ENCODE results near the gene ZBTB34. TPM values are rescaled to one million over a fixed set of nuclear protein-coding genes. Genes with fewer than 3 reads are reported as not detected.

Gene ZBTB34
- total RNA-seq, 1 donor from 2014 or later = 5.9 TPM

DNA sequence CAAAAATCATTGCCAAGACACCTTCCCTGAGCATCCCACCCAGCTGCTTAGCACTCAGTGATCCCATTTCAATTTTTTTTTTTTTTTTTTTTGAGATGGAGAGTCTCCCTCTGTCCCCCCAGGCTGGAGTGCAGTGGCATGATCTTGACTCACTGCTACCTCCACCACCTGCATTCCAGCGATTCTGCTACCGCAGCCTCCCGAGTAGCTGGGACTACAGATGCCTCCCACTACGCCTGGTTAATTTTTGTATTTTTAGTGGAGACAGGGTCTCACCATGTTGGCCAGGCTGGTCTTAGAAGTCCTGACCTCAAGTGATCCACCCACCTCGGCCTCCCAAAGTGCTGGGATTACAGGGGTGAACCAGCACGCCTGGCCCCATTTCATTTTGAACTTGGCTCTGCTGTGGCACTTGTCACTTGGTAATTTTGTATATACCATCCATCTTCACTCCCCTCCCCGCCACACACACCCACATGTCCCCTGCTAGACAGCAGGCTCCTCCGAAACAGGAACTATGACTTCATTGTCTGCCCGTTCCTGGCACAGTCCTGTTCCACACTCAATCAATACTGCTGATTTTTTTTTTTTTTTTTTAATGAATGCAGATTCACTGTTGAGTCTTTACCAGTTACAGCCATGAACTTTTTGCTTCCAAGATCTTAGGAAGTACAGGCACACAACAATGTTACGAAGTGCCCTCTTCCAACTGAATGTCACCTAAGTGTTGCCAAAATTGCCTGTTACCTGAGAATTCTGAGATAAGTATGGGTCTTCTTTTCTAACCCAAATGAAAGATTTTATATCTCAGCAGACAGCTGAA is 17.3 kb upstream of the ZBTB34 start:
- no peak for DNase-seq (ENCODE audit: low read depth)

DNA sequence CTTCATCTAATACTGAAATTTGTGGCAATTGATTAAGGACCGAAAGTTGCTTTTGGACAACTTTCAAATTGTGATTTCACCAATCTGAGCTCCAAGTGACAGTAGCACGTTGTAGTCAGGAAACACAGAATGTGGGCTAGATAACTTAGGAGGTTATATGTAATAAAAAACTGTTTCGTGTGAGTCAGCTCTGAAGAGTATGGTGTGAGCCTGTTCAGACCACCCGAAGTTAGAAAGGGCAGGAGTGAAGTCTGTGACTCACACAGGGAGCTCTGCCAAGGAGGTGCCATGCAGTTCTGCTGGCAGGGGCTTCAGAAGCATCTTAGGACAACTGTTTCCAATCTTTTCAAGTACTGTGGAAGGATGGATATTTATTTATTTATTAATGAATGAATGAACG is 16.4 kb upstream of the ZBTB34 start:
- DNase-seq (ENCODE audit: low read depth) = peak; percentile 83

DNA sequence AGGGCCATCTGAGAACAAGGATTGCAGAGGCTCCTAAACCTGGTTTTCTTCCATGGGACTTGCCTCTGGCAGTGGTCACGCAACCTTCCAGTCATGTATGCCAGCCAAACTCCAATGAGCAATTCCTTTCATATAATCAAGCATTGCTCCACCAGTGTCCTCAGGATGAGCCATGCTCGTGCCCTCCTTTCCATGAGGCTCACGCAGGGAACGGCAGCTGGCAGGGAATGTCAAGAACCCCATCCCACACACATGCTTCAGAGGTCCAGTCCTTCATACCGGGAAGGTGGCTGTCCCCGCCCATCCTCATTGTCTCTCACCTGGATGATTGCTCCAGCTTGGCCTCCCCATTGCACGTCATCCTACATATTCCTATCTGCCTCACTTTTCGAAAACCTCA is 13.4 kb upstream of the ZBTB34 start:
- no peak for DNase-seq (ENCODE audit: low read depth)

DNA sequence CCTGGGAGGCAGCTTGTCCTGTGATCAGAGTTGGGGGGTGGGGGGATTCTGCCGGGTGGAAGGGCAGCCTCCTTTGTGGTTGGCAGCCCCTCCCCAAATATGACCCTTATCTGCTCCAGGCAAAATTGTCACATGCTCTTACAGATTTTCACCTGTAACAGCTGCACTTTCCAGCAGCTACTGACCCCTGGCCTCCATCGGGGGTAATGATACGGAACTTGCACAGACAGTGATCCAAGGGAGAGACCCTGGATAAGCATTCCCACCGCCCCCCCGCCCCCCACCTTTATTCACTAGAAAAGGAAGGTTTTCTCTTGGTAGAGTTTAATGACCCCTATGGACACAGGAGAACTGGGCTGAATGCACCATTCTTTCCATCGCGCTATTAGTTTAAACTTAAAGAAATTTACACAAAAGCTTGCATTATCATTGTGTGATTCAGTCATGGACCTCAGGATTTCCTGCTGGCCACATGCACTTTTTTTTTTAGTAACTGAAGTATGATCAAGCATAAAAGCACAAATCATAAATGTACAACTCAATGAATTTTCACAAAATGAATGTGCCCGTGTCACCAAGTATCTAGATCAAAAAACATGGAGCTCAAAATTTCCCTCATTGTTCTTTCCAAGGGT is 10.7 kb upstream of the ZBTB34 start:
- no peak for DNase-seq (ENCODE audit: low read depth)

DNA sequence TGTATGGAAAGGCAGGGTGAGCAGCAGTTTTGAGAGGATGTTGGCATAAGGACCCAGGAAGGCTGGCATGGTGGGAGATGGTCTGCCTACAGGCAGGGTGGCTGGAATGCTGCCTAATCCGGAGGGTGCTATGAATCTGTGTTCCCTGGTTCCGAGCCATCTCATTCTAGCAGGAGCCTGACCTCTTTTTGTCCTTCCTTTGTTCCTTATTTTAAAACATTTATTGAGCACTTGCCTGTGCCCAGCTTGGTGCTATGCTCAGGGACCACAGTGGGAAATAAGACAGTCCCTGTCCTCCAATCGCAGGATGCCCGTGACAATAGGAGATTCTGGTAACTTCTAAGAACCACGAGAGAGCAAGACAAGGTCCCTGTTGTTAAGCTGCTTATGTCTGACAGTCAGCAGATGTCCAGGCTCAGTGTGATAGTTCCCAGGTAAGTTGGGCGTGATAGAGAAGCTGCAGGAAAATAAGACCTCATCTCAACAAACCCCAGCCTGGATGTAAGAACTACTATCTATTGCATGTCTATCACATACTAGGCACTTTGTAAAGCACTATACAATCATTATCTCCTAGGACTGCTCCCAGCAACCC is 9.1 kb upstream of the ZBTB34 start:
- no peak for DNase-seq (ENCODE audit: low read depth)

DNA sequence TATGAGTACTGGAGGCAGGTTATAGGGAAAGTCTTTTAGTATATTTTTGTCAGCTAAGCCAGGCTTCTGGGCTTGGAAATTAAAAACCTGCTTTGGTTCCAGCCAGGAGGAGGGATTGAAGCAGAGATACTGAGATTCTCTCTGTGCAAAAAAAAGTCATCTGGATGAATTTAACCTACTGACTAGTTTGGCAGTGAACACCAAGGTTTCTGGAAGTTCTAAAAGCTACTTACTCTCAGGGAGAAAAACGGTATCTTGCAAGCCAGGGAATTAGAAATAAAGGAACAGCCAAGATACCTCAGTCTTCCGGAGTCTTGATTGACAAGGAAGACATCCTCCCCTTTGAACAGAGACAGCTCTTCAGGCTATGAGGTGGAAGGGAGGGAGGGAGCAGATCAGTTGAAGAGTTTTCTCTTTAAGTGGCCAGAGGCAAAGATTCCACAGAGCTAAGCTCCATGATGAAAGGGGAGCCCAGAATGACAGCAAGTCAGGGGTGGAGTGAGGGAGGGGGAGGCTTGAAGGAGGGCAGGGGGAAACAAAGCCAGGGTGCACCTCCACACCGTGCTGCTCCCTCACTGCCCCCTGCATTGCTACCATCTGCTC is 8.3 kb upstream of the ZBTB34 start:
- DNase-seq (ENCODE audit: low read depth) = no peak

DNA sequence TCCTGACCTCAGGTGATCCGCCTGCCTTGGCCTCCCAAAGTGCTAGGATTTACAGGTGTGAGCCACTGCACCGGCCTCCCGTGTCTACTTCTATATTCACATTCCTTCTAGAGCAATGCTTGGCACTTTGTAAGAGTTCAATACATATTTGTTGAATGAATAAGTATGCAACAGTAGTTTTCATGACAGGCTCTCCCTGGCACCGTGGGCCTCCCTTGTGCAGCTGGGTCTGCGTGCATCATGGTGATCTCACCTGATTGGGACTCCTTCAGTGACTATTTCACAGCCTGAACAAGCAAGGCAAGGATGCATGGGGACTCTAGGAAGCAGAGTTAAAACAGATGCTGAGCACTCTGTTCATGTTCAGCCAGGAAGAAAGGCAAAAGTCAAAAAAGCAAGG is 6.8 kb upstream of the ZBTB34 start:
- DNase-seq (ENCODE audit: low read depth) = no peak

DNA sequence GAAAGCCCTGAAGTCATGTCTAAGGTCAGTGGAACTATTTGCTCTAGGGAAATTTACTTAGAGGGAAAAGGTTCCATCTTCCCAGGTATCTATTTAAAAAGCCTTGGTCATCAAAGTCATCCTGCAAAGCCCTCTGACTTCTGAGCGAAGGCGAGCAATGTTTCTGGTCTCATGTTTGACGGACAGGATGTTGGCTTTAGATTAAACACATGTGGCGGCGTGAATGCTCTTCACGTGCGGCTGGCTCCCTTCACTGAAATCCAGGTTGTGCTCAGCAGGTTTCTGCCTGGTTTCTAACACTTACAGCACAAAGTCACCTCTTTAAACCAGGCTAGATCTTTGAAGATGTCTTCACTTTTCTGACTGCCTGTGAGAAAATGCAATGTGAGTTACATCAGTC is 5.7 kb upstream of the ZBTB34 start:
- no peak for DNase-seq (ENCODE audit: low read depth)

DNA sequence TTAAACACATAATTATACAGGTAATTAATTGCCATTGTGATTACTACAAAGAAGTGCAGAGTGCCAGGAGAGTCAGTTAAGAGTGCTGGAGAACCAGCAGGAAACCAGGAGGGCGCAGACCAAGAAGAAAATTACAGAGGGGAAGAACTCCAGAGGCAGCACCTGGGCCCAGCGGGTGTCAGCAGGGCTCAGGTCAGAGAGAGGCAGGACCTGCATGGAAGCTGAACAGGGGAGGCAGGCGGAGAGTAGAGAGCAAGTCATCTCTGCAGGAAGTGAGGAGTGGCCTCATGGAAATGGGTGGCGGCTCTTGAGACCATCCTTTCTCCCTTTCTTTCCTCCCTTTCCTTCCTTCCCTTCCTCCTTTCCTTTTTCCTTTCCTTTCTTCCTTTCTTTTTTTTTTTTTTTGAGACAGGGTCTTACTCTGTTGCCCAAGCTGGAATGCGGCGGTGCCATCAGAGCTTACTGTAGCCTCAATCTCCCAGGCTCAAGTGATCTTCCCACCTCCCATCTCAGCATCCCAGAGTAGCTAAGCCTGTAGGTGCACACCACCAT is 4.0 kb upstream of the ZBTB34 start:
- DNase-seq (ENCODE audit: low read depth) = no peak

DNA sequence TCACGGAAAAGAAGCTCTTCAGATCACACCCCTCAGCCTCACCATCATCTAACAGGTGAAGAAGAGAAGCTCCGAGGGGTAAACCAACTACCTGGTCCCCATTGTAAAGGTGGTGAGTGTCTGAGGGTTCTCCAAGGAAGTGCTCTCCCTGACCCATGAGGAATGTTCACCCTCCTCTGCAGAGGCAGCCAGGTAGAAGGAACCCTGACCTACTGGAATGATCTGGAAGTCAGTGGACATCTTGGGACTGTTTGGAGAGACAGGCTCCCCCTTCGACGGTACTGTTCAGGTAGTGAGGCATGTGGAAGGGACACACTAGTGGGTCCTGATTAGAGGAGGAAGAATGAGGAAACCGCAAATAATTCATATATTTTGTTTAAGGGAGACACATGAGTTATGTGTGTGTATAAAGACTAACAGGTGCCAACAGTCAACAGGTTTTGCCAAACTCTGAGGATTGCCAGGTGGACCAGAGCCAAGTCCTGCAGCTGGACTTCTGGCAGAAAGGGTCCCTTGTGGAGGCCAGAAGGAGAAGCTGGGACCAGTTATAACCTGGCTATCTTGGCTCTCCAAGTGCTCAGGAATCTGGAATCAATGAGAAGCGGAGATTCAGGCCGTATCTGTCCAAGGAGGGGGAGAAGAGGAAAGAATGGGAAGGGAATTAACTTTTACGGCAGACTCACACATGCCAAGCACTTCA is 3.0 kb upstream of the ZBTB34 start:
- DNase-seq (ENCODE audit: low read depth) = peak; percentile 28

DNA sequence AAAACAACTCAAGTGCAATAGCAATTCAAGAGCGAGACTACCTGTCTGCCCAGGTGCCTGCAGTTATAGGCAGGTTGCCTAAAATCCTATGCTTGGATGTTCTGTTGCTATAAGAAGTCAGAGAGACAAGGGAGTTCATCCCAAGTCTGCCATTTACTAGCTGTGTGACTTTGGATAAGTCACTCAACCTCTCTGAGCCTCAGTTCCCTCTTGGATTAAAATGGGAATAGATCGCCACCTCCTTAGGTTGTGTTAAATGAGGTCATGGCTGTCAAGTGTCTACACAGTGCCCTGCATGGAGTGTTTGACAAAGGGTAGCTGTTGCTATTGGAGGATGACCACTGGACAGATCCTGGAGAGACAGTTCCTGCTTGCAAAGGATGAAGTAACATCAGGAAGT is 1.3 kb upstream of the ZBTB34 start:
- DNase-seq (ENCODE audit: low read depth) = no peak

DNA sequence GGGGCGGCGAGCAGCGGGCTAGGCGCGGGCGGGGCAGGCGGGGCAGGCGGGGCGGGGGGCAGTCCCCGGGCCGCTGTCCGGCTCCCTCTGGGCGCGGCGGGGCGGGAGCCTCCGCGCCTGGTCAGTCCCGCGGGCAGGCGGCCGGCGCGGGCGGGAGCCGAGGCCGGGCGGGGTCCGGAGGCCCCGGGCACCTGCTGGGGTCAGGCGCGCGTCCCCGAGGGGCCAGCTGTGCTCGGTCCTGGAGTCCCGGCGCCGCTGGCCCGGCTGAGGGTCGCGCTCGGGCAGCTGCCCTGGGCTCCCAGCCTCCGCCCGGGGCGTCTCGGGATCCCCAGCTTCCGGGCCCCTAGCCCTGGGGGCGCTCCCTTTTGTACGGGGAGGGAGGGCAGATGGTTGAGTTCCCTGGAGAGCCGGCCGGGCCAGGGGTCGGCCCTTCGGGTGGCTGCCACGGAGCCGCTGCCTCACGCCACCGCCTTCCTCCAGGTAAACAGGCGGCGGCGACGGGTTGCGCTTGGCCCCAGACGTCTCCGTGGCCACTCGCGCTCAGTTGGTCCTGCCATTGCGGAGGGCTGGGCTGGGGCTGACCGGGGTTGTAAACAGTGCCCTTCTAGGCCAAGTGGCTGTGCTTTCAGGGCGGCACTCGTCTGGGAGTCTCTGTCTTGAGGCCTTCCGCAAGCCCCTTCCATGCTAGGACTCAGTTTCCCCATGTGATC is 473 bp downstream of the ZBTB34 start:
- DNase-seq (ENCODE audit: low read depth) = peak; percentile 50

DNA sequence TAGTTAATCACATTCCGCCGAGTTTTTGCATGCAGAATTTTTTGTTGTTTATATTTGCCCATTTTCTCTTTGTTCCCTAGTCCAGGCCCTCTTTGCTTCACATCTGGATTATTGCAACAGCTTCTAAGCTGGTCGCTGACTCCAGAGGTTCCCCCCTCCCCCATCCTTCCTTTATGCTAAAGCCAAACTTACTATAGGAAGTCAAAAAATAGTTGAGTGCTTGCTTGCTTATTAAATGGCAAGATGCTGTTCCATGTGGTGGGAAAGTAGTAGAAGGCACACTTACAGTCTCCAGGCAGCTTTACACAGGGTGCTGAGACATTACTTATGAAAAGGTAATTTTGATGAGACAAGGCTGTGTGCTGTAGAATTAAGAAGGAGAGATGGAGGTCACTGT is 1.3 kb downstream of the ZBTB34 start:
- no peak for DNase-seq (ENCODE audit: low read depth)

DNA sequence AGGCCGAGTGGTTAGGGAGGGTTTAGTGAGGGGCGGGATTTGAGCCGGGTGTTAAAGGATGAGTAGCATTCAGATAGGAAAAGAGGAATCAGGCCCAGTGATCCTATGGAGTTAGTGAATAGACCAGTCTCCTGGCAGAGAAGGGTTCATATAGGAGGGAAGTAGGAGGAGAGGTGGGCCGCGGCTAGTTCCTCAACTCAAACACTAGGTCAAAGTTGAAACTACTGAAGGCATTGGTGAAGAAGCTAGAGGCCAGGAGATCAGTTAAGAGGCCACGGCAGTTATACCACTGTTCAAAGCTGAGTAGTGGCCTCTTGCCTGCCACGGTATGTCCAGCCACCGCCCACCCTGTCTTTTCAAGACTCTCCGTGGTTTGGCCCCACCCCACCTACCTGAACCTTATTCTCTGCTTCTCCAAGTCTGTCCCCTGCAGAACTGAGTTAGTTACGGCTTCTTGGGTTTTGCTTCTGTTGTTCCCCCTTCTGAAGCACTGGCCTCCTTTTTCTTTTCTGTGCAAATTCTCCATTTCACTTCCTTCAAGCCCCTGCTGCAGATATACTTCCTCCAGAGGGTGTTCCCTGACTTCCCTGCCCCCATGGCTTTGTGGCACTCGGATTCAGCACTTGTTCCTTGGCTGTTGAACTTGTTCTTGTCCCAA is 1.8 kb downstream of the ZBTB34 start:
- DNase-seq (ENCODE audit: low read depth) = no peak

DNA sequence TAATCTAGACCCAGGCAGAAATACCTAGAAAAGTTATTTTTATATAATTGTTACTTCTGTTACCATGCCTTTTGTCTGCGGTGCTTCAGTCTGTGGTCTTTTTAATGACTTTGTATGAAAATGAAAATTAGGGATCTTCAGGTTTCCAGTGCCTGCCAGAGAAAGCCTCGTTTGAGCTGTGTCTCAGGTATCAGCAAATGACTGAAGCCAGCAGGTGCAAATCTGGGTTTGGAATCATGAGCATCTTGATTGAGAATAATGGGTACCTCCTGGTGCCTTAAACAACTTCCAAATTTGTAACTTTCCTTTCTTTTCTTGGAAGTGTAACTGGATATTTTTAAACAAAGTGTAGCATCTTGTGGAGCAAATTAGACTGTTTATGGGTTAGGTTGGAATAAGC is 4.3 kb downstream of the ZBTB34 start:
- peak; percentile 58 for DNase-seq (ENCODE audit: low read depth)

DNA sequence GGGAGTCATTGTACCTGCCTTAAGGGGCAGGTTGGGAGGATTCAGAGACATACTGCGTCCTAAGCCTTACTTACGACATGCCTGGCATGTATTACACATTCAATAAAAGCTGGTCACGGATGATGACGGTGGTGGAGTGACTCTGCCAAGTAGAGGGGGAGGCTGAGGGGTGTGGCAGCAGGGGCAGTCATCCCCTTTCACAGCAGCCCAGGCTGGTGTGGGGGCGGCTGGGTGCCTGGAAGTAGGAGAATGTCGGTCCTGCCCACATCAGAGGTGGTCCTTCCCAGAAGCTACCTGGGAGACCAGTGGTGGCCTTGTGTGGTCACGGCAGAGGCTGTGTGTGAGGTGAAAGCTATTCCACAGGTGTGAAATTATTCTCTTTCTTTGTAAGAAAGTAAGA is 8.9 kb downstream of the ZBTB34 start:
- DNase-seq (ENCODE audit: low read depth) = no peak

DNA sequence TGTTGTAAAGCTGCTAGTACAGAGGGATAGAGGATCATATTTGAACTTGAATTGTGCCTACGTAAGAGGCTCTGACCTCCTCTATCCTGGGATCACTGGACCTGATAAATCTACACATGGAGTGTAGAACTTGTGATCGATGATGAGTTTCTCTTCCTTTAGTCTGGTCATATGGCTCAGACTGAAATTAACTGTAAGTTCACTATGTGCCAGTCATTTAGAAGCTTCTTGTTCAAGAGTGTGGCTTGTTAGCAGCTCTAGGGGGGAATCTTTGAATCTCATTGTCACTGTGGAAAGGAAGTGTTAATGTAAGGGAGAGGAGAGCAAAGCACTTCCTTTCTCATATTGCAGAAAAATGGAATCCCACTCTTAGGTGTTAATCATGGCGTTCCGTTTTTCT is 12.1 kb downstream of the ZBTB34 start:
- DNase-seq (ENCODE audit: low read depth) = no peak

DNA sequence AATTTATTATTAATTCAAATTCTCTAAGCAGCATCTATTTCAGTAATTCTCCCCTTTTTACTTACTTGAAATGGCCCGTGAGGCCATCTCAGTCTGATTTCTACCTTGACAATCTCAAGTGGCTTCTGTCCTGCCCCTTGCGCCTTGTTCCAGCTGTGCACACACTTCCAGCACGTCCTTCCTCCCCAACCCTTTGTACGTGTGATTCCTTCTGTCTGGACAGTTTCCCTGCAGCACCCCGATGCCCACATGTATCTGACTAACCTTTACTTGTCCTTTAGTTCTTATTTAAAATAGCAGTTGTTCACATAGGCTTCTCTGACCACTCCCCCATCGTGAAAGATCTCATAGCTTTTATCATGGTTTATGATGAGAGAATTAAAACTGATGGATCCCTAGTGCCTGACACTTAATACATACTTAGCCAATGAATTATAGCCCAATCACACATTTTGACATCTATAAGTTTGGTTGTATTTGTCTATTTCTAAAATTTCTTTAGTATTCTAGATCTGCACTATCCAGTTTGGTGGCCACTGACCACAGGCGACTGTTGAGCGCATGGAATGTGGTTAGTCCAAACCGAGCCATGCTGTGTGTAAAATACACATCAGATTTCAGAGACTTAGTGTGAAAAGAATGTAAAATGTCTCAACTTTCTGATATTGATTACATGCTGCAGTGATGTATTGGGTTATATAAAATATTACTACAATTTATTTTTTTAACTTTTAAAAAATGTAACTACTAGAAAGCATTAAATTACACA is 14.3 kb downstream of the ZBTB34 start:
- DNase-seq (ENCODE audit: low read depth) = peak; percentile 22

DNA sequence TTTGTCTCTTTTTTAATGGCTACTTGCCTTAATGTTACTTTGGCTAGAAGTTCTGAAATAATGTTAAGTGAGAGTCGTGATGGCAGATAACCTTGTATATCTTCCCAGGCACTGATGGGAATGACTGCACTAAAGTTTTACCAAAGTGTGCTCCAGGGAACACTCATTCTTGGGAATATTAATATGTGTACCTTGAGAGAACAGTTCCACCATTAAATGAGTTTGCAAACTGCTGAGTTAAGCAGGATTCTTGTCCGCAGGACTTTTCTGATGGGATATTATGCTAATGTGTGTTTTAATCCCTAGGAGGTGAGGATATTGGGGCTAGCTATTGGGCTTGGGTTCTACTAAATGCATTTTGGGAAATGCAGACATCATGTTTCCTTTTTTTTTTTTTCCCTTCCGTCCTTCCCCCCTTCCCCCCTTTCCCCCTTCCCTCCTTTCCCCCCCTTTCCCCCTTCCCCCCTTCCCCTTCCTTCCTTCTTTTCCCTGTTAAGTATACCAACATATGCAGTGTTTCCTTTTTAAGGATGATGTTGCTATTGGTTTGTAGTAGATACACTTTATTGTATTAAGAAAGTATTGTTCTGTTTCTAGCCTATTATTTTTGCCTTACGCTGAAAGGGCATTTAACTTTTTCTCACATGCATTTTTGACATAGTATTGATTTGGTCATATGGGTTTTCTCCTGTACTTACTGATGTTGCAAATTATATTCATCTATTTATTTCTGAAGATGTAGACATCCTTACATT is 15.5 kb downstream of the ZBTB34 start:
- no peak for DNase-seq (ENCODE audit: low read depth)

Measured in myocyte (in vitro differentiated cells).